NOMO-1 treated with dmso at 0.1 percent for 144 hours (cell line): ENCODE data around the gene POLE3.
"Not testable (repeated sequence)": the region's sequence is repeated elsewhere in the genome, so short reads cannot be mapped to it uniquely, and the experiment has no call there.

Experiments
- DNase-seq: peaks from one replicate; lab custom pipeline; 2025; ENCODE audit not compliant: unreplicated experiment; lab: John Stamatoyannopoulos, UW

POLE3 gene, protein sequence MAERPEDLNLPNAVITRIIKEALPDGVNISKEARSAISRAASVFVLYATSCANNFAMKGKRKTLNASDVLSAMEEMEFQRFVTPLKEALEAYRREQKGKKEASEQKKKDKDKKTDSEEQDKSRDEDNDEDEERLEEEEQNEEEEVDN

DNA sequence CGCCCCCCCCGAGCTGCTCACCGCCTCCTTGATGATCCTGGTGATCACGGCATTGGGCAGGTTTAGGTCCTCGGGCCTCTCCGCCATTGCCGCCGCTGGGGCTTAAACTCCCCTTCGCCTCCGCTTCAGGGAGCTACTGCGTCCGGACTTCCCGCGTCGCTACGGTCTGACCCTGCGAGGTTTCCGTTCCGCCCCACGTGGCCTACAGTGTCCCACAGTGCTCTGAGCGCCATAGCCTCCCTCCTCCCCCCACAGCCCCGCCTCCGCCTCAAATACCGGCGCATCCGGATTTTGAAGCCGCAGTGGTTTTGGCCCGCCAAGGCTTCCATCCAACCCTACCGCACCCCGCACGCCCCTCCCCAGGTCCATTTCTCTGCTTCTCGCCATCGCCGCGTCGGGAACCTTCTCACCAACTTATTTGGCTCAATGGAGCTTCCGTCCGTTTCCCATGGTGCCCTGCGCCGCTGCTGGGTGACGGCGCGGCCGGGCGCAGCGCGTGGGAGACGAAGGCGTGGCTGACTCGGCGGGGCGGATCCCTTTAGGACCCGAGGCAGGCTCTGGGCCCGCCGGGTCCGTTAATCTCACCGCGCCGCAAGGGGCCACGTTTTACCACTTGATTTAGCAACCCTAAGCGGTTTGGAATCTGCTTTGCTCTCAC lies at the start of gene POLE3, which contains the start of gene C9orf43:
POLE3 (minus strand) TSS at position 469 of the 658 bp plus-strand sequence; CDS start at position 87, 382 bp downstream.
C9orf43 (plus strand) TSS at position 541 of the 658 bp plus-strand sequence. CDS start 2,747 bp downstream, outside the sequence.
- peak; percentile 98 for DNase-seq

DNA sequence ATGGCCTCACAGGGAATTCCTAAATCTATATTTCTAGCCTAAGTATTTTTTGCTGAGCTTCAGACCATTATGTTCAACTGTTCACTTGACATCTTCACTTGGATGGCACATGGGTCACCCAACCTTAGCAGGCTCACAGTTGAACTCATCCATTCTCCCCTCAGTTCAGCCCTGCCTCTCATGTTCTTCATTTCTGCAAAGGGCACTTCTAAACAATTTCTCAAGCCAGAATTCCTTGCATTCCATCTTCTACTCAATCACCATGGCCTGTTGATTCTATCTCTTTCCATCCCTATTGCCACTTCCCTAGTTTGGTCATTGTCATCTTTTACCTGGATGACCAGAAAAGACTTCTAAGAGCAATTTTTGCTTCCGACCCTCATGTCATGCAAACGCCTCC lies 45.8 kb upstream of the POLE3 start:
- DNase-seq = no peak

DNA sequence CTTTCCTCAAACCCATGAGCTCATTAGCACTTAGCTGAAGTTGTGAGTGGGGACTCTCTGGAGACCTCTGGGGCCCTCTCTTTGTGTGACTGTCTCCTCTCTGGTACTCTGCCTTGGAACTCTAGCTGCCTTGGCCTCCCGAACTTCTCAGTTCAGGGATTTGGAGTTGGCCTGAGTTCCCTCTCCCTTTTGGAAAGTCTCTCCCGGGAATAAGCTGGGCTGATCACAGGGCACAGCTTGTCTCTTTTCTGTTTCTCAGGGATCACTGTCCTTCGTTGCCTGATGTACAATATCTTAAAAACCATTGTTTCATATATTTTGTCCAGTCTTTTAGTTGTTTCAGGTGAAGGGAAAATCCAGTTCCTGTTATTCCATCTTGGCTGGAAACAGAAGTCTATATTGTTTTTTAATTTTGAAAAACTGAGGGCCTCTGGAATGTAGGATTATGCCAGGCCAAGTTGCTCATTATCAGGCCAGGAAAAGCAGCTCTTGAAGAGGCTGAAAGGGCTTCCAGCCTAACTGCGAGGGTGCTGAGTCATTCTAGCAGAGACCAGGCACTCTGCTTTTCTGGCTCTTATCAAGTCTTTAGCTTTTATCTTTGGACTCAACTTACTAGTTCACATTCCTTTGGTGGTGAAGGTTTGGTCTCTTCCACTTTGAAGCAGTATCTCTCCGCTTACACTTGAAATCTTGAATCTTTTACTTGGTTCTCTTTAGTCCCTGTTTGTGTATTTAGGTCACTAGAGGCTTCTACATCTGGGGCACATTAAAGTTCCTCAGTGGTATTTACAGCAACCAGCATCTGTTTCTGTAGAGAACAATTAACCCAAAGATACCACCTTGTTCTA lies 44.7 kb upstream of the POLE3 start:
- no peak for DNase-seq

DNA sequence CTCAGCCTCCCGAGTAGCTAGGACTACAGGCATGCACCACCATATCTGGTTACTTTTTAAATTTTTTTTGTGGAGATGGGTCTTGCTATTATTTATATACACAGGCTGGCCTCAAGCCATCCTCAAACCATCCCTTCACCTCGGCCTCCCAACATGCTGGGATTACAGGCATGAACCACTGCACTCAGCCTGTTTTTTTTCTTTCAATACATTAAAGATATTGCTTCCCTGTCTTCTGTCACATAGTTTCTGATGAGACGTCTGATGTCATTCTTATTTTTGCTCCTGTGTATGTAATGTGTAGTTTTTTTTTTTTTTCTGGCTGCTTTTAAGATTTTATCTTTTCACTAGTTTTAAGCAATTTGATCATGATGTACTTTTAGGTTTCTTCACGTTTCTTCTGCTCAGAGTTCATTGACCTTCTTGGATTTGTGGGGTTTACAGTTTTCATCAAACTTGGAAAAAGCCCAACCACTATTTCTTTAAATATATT lies 41.7 kb upstream of the POLE3 start:
- DNase-seq = no peak

DNA sequence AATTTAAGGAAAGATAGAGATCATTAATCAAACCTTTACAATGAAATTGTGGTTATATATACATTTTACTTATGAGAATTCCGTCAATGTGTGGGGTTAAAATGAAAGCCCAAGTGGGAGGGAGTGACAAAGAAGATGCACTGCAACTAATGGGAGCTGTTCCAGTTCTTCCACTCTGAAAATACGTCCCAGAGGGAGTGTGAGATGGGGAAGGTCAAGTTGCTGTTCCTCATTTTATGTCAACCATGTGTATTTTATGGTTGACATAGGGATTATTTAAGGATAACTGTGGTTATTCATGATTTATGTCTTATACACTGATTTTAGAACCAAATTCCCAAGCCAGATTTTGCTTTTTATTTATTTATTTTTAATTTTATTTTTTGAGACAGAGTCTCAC lies 38.9 kb upstream of the POLE3 start:
- no peak for DNase-seq

DNA sequence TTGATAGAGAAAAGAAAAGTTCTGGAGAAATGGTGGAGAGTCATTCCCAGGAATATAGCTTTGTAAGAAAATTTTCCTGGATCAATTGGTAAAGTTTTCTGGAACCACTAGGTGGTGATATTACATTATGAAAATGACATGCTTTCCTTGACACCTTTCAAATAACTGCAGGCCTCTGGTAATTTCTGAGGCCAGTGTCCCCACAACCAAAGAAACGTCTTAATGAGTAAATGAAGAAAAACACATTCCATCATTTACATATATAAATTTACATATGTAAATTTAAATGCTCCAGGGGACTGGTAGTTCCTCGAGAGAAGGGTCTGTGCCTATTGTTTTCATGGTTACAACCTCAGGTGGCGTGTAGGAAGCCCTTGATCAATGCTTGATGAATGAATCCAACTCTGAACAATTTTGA lies 35.9 kb upstream of the POLE3 start:
- DNase-seq = no peak

DNA sequence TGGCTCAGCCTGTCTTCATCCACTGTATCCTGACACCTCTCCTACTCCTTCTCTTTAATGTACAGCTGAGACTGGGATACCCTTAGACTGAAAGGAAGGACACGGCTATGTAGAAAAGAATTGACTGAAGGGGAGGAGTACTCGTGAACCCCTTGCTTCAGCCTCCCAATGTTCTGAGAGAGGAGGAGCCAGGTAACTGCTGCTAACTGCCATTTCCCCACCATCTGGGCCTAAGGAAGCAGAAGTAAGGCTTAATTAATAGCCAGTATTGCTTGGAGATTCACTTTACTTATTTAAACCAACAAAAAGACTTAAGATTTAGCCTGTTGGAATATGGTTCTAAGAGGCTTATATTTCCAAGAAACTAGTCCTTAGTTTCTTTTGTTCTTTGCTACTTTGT lies 34.3 kb upstream of the POLE3 start:
- peak; percentile 79 for DNase-seq

DNA sequence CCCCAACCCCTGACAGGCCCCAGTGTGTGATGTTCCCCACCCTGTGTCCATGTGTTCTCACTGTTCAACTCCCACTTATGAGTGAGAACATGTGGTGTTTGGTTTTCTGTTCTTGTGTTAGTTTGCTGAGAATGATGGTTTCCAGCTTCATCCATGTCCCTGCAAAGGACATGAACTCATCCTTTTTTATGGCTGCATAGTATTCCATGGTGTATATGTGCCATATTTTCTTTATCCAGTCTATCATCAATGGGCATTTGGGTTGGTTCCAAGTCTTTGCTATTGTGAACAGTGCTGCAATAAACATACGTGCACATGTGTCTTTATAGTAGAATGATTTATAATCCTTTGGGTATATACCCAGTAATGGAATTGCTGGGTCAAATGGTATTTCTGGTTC lies 27.2 kb upstream of the POLE3 start:
- DNase-seq = not testable (repeated sequence)

DNA sequence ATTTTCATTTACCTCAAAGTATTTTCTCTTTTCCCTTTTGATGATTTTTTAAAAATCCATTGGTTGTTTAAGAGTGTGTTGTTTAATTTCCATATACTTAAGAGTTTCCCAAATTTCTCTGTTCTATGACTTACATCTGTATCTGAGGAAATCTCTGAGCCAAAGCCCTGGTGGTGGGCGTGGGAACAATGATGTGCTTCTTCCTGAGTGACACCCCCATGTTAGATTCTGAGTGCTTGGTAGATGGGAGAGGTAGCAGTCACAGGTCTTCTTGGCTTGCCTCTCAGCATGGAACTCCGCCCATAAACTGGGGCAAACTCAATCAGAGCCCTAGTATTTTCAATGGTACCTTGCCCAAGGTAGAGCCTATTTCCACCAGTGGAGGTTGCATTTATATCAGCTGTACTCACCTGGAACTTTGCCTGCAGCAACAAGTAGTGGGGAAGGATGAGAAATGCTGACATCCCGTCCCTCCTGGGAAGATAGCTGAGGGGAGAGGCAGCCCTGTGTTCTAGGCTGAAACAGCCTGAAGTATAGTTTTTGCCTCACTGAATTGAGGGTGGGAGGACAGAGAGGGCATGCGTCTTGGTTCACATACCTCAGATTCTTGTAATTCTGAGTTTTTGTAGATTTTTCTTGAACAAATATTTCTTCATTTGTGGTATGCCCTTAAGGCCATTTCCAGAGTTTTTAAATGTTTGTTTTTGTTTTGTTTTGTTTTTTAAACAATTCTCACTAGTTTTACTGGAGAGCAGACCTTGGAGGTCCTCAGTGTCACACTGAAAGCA lies 26.4 kb upstream of the POLE3 start:
- no peak for DNase-seq

DNA sequence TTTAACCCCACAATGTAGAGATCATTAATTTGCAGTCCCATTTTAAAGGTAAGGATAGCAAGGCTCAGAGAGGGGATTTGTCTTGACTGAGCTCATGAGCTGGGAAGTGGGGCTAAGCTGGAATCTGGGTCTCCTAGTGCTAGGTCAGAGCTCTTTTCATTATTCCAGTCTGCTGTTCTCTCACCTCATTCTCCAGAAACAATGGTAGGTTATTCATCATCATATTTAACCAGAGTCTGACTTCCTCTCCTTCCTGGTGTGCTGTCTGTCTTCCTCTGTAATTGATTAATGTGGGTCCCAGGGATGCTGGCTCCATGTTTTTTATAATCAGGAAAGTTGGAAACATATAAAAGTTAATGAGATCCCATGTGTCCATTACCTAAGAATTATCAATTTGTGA lies 20.7 kb upstream of the POLE3 start:
- no peak for DNase-seq

DNA sequence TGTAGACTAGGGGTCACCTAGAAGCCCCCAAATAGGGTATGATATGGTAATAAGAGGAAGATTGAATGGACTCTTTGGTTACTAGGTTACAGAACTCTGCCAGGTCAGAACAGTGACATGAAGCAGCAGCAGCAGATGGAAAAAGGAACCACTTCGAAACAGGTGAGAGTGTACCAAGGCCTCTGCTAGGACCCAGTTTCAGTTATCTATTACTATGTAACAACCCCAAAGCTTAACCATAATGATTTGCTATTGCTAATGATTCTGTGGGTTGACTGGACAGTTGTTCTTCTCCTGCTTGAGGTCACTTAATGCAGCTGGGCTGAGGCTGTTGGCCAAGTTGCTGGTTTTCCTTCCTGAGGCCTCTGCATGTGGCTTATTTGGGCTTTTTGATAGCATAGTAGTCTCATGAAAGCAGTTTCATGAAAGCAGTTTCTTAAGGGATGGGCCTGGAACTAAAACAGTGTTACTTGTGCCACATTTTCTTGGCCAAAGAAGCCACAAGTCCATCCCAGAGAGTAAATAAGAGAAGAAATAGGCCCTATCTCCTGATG lies 17.7 kb upstream of the POLE3 start:
- DNase-seq = no peak

DNA sequence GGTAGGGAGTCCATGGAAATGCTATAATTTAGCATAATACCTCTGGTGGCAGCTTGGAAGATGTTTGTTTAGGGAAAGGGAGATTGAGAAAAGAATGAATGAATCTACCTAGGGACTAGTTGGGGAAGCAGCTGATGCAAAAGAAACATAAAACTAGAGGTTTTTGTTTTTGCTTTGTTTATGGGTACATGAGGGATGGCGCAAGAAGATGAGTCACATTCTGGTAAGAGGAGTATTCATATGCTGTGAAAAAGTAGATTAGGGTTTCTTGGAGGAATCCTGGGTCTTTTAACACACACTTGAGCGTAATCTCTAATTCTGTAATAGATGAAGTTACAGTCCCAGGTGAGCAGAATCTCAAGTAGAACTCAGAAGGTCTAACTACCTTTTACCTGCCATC lies 17.2 kb upstream of the POLE3 start:
- DNase-seq = no peak

DNA sequence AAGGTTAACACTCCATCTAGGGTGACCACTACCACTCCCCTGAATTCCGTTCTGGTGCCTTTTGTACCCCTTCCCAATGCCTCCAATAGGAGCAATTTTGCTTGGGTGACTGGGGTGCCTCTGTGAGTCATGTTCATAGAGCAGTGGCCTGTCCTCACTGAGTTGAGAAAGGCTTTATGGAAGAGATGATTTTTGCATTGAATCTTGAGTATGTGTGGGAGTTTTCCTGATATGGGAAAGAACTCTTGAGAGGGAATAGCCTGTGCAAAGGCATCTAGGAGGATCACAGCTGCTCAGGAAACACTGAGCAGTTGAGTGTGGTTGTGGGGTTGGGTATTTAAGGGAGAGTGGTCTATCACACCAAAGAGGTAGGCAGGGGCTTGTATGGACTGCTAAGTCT lies 16.2 kb upstream of the POLE3 start:
- no peak for DNase-seq

DNA sequence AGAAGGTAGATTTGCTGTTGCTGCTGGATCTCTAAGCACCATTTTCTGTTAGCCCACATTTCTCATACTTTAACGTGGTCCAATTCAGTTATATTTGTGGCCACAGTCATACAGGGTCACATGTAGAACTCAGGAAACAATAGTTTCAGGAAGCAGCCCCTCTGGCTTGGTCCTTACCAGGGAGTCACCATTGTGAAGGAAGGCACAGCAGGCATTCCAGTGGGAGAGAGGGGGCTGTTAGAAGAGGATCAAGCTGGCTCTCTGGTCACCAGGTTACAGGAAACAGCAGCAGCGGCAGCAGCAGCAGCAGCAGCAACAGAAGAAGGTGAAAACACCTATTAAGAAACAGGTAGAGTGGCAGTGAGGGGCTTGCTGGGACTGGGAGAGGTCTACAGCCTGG lies 14.6 kb upstream of the POLE3 start:
- DNase-seq = no peak

DNA sequence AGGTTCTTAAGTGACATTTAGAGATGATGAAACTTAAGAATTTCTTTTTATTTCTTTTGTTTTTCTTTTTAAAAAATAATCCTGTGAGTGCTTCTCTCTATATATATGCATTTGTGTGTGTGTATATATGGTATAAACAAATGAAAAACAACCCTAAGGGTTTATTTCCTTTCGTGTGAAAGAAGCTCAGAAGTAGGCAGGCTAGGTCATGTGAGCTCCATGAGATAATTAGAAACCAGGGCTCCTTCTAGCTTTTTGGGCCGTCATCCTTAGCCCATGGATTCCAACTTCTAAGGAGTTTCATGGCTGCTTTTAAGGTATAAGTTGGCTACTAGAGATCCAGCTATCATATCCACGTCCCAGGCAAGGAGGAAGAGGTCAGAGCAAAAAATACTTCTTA lies 11.3 kb upstream of the POLE3 start:
- no peak for DNase-seq

DNA sequence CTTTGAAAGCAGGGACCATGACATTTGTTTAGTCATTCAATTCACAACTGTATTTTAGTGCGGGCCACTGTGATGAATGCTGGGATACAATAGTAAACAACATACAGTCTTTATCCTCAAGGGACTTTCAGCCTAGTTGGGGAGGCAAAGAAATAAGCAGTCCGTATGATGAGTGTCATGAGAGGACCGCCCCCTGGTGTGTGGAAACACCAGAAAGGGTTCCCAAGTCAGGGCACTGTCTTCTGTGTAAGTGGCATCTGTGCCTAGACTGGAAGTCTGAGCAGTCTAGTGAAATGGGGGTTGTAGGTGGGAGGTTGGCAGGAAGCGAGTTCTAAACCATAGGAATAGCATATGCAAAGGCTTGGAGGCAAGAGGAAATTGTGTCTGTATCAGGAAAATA lies 6.9 kb upstream of the POLE3 start:
- no peak for DNase-seq

DNA sequence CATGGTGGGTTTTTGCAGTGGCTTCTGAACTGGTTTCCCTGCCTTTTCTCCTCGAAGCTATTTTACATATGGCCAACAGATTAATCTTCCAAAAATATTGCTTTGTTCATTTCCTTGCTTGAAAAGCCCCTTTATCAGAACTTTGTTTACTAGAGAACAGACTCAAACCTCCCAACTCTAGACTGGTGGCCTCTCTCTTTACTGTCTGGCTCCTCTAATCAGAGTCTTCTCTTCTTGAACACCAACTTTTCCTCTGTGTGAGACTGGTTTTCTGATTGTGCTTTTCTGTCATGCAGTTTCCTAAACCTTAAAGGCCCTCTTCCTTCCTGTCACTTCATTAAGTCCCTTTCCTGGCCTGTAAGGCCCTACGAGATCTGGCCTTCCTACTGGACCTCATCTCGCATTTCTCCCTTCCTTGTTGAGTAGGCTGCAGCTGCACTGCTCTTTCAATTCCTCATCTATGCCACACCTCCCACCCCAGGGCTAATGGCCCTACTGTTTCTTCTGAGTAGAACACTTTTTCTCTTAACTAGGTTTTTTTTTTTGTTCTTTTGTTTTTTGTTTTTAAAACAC lies 5.8 kb upstream of the POLE3 start:
- DNase-seq = peak; percentile 78

DNA sequence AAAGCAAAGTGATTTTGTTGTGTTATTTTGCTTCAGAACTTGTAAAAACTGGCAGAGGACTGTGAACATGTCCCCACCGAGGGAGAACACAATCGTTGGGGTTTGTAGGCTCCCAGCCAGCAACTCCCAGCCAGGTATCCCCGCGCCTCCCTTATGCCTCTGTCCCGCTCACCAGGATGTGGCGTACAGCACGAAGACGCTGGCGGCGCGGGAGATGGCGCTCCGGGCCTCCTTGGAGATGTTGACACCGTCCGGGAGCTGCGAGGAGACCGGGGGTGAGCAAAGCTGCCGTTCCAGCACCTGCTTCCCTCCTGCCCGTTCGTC lies 630 bp downstream of the POLE3 start:
- DNase-seq = no peak

DNA sequence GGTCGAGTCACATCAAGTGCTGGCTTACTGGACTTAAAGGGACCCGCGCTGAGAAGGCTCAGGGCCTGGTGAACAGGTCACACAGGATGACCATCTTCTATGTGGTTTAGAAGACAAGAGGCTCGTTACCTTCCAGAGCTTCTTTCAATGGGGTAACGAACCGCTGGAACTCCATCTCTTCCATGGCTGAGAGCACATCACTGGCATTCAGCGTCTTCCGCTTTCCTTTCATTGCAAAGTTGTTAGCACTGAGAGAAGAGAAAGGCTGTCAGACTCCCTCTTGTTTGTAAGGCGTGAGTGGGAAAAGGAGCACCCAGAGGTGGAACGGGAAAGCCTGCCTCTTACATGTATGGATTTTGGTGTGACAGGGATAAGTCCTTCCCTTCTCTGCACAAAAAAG lies 994 bp downstream of the POLE3 start:
- no peak for DNase-seq

DNA sequence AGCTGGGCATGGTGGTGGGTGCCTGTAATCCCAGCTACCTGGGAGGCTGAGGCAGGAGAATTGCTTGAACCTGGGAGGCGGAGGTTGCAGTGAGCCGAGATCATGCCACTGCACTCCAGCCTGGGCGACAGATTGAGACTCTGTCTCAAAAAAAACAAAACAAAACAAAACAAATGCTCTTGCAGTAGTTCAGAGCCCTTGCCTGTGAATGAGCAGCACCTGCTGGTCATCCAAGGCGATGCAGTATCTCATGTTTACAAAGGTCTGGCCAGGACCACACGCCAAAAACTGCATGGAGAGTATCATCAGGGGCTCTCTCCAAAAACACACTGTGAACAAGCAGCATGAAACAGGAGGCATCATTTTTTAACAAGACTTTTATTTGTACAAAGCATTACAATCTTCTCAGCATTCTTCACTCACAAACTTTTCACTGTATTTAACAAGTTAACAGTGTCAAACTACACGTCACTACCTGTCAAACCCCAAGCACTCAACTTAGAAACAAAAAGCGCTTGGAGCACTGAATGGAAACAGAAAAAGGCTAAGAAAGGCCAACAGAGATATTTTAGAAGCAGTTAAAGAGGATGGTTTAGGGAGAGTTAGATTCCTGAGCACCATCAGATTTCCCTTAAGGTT lies 3.5 kb downstream of the POLE3 start:
- DNase-seq = peak; percentile 15
